ENCODE results near the gene PON3. TPM values are rescaled to one million over a fixed set of nuclear protein-coding genes. Genes with fewer than 3 reads are reported as not detected.

Gene PON3
- total RNA-seq, 1 donor from 2014 or later, result not detected

GRCh38 chr7:95309951-95310350 lies 86.2 kb downstream of the PON3 start:
- peaks cover 7% of the 10 kb centered on the region for H3K4me1 ChIP-seq
- H3K36me3 ChIP-seq, result no peaks in the 10 kb centered on the region
- Mint-ChIP-seq H3K36me3 (no peaks in the 10 kb centered on the region), H3K27ac (no peak overlapping the region), H3K4me1 (peaks cover 12% of the 10 kb centered on the region), H3K27me3 (ENCODE audit: insufficient read depth, low read depth) (peaks cover 2% of the 10 kb centered on the region), H3K4me3 (no peak overlapping the region), H3K9me3 (peaks cover 3% of the 10 kb centered on the region)
- no peak overlapping the region for H3K4me3 ChIP-seq
- H3K9ac ChIP-seq, result no peak overlapping the region
- no peak for TF ChIP-seq EZH2 (IDR thresholded peaks at IDR 0.05)
- no peak for TF ChIP-seq EZH2phosphoT487 (IDR thresholded peaks at IDR 0.05)
- TF ChIP-seq, protein P1, sequence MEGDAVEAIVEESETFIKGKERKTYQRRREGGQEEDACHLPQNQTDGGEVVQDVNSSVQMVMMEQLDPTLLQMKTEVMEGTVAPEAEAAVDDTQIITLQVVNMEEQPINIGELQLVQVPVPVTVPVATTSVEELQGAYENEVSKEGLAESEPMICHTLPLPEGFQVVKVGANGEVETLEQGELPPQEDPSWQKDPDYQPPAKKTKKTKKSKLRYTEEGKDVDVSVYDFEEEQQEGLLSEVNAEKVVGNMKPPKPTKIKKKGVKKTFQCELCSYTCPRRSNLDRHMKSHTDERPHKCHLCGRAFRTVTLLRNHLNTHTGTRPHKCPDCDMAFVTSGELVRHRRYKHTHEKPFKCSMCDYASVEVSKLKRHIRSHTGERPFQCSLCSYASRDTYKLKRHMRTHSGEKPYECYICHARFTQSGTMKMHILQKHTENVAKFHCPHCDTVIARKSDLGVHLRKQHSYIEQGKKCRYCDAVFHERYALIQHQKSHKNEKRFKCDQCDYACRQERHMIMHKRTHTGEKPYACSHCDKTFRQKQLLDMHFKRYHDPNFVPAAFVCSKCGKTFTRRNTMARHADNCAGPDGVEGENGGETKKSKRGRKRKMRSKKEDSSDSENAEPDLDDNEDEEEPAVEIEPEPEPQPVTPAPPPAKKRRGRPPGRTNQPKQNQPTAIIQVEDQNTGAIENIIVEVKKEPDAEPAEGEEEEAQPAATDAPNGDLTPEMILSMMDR (IDR thresholded peaks at IDR 0.05), result no peak
- no peak overlapping the region for H3K27ac ChIP-seq
- H3K27me3 ChIP-seq, result no peaks in the 10 kb centered on the region
- no peaks in the 10 kb centered on the region for H3K9me3 ChIP-seq (ENCODE audit: low read depth)
- H3K4me2 ChIP-seq, result no peak overlapping the region
- no peaks in the 10 kb centered on the region for H4K20me1 ChIP-seq (ENCODE audit: low read depth)
- H3K79me2 ChIP-seq (ENCODE audit: low read depth), result no peaks in the 10 kb centered on the region
- H2AFZ ChIP-seq (replicated peaks), result no peak overlapping the region
- H3F3A ChIP-seq (ENCODE audit: low read depth), result no peaks in the 10 kb centered on the region
- DNase-seq (ENCODE audit: low spot score), result no peak

Small RNAs within 50 kb of the gene (small RNA-seq; reads per million reads assigned to genes)
- gene AC004022.2, result not detected

Other genes with a start within 250 kb of the PON3 start
- gene PON1, start 71.8 kb downstream of the PON3 start, total RNA-seq (ENCODE audit: low replicate concordance), result 1.7 and 1.8 TPM in 2 replicates
- gene PON2, start 38.7 kb upstream of the PON3 start, total RNA-seq (ENCODE audit: low replicate concordance), result 123 and 190 TPM in 2 replicates
- gene ASB4, start 89.6 kb upstream of the PON3 start, total RNA-seq (ENCODE audit: low replicate concordance), result not detected in 2 replicates
- gene PDK4, start 200.1 kb upstream of the PON3 start, total RNA-seq (ENCODE audit: low replicate concordance), result not detected in 2 replicates

Data from neural progenitor cell (in vitro differentiated cells).